NAMALWA (cell line): ENCODE data around the gene CCND1.
A peak's percentile ranks its signal among the peaks of the same experiment; 100 is the strongest.

Experiments
- DNase-seq: peaks from one replicate; pipeline ENCODE4 v3.0.0-alpha.2; 2015; ENCODE audit warnings: low spot score

The CCND1 gene

DNA sequence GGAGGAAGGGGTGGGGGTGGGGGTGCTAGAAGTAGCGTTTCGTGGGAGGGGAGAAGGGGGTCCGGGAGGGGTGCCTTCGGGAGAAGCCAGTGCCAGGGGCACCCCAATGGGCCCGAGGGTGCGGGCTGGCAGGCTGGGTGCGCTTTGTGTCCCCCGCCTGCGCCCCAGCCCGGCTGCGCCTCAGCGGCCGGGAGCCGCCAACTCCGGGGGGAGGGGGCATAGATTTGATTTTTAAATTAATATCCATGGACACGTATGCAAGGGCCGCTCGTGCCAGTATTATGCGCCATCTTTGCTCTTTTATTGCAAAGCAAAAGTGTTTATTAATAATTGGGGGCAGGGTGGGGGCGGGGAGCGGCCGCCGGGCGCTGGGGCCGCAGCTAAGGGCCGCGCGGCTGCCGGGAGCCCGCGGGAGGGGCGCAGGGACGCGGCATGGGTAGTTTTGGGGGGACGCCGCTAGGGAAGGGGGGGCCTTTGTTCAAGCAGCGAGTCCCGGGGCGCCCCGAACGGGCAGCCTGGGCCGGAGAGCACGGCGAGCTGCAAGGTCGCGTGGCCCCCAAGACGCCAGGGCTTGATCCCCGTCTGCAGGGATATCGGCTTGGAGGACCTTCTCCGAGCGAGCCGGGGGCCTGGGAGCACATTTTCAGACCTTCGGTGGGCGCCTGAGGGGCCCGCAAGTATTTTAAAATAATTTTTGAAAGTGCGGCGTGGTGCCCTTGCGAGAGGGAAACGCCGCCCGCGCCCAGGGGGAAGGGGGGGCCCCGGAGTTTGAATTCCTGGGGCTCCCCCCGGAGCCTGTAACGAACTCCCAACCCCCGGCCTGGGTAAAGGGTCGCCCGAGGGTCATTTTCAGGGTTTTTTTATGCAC is 959 bp downstream of the CCND1 start:
- no peak for DNase-seq

DNA sequence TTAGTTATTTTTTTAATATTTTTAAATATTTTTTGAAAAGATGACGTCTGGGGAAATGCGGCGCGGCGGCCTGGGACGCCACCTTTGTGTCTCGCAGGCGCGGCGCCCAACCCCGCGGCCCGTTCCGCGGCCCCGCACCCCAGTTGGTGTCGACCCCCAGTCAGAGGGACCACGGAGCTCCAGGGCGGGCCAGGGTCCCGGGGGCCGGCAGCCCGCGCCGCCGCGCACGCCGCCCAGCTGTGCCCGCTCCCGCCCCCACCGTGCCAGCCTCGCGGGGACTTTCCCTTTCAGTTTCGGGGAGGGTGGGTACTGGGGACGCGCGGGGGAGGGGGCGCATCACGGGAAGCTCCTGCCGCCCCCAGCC is 1.6 kb downstream of the CCND1 start:
- peak; percentile 47 for DNase-seq

DNA sequence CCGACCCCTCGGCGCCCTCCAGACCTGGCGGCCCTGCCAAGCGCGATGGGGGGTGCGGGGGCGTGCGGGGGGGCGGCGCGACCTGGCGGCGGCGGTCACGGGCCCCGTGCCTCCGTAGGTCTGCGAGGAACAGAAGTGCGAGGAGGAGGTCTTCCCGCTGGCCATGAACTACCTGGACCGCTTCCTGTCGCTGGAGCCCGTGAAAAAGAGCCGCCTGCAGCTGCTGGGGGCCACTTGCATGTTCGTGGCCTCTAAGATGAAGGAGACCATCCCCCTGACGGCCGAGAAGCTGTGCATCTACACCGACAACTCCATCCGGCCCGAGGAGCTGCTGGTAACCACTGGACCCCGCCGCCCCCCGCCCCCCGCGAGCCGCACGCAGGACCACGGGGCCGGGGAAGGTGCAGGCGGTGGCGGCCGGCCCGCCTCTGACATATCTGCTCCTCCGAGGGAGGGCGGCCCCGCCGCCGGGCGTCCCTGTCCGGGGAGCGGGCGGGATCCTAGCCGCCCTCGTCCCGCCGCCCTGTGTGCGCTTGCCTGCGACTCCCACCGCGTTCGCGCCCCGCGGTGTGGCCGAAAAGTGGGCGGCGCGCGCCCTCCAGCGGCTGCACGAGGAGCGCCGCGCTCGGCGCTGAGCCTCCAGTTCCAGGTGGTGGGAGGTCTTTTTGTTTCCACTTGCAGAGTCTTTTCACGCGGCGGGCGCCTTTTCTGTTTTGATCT is 2.1 kb downstream of the CCND1 start:
- peak; percentile 88 for DNase-seq

DNA sequence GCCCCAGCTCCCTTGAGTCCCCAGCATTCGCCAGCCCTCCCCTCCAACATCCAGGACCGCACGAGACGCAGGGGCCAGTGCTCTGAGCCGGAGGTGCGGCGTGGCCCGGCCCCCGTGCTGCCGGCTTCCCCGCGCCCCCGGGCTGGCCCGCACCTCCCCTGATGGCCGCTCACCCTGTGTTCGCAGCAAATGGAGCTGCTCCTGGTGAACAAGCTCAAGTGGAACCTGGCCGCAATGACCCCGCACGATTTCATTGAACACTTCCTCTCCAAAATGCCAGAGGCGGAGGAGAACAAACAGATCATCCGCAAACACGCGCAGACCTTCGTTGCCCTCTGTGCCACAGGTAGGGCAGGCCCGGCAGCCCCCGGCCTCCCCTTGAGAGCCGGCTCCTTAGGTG is 2.7 kb downstream of the CCND1 start:
- no peak for DNase-seq

DNA sequence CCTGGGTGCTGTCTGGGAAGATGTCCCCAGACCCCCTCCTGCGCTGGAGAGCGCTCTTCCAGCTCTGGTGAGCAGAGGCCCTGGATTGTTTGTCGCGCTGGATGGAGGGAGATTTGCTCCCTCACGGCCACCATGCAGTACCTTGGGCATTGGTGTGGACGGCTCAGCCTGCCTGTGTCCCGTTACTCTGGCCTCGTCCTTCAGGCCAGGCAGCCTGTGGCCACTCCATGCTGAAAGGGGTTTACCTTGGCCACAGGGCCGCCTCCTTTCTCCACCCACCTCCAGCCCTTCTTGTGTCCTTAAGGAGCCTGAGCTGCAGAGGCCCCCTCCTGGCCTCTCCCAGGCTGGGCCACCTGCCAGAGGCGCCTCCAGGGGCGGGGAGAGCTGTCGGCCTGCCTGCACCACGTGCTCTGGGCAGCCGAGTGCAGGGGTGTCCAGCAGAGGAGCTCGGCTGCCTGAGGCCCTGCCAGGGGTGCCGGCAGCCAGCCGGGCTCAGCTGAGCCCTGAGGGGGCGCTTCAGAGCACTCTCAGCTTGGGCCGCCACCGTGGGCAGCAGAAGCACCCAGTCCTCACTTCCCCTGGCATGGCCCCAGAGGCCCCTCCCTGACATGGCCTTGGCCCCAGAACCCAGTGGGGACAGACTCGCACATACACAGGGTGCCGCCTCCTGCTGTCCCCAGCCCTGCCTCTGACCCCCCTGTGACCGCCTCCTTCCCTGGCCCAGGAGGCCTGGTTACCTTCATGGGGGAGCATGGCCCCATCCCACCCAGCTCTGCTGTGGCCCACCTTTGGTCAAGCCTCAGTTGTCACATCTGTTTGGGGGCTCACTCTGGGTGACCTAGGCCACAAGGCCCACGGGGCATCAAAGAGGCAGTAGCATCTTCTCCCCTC is 3.4 kb downstream of the CCND1 start:
- no peak for DNase-seq

DNA sequence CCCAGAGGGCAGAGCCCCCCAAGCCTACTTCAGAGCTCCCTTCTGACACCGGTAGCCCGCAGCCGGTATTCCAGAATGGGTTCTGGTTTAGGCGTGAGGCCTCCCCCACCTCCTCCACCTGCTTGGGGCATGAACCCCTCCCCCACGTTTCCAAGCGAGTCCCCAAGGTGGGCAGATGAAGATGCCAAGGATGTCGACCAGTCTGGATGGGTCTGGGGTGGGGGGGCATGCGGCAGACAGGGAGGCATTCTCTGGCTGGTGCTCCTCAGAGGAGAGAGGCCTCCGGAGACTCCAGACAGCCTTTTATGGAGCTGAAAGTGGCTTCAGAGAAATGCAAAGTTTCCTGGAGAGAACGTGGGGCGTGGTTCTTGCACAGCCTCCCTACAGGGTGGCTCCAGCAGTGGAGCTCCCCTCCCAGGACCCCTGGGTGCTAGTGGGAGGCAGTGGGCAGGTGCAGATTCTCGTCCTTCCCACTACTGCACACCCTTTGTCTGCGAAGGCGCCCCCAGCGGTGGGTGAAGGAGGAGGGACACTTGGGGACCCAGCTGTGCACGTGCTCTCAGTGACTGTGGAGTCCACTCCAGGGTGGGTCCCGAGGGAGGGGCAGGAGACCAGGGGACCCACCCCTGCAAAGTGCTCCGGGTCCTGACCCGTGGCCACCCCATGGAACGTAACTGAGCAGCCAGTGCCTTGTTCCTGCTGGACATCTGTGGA is 4.2 kb downstream of the CCND1 start:
- DNase-seq = no peak

DNA sequence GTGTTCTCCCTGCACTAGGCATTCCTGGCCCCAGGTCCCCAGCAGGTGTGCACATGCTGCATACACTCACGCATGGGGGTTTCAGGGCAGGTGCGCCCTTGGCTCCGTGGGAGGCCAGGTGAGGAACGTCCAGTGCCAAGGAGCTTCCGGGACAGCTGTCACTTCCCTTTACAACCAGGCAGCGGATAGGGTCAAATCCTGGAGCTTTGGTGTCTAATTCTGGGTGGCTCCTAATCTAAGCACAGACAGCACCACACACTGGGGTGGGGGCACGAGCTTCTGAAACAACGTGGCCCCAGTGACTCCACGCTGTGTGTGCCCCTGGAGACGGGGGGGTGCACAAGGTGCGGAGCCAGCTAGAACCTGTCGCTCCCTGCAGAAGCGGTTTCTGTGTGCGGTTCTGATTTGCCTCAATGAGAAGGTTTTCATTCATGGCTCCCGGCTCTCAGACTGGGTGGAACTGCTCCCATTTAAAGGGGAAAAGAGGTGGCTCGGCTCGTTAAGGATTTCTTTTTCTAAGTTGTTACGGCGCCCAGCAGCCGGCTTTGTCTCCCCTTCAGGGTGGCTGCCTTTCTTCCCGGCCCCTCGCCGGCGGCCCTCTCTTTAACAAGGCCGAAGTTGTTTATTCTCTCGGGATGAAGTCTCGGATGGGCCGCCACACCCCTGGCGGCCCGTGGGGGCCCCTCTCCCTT is 5.0 kb downstream of the CCND1 start:
- DNase-seq = no peak

DNA sequence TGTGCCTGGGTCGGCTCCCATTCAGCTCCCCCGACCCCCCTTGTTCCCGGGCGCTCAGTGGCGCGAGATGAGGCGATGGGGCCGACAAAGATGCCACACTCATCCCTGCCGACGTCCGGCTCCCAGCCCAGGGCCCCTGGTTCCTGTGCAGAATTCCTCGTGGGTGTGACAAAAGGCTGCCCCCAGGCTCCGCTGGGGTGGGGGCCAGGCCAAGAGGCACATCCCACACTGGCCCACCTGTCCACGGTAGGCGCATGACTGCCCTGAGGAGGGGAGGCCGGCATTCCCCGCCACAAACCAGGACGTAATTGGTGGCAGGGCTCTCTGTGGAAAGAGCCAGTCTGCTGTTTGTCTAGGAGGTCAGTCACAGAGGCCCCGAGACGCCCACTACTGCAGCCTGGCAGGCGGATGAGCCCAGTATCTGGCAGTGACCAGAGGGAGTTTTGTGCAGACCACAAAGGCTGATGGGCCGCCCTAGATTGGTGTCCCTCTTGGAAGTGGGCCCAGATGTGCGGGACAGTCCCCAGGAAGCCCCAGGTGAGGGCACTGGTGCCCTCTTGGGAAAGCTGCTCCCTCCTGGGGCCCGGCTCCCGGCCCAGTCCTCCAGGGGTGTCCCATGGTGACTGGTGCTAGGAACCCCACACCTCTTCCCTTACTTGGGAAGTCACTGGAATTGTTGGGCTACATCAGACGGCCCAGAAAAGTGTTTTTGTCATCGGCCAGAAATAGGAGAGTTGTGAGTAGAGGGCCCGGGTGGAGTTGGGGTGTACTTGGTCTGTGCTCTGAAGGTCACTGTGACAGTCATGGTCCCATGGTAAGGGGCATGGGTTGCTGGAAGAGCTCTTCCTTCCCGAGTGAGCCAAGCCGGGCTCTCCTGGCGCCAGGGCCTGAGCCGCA is 5.8 kb downstream of the CCND1 start:
- no peak for DNase-seq

DNA sequence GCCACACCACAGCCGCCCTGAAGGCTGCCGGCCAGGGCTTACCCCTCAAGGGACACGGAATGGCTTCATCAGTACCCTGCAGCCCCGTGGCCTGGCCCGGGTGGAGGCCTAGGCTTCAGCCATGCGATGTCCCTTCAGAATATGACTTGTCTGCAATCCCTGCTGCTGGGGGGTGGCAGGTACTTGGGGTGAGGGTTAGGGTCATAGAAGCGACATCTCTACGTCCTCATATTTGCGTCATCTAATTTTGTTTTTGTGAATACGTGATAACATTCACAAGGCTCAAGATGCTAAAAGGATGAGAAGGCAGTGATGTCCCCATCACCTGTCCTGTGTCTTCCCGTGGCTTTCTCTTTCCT is 6.4 kb downstream of the CCND1 start:
- DNase-seq = no peak

DNA sequence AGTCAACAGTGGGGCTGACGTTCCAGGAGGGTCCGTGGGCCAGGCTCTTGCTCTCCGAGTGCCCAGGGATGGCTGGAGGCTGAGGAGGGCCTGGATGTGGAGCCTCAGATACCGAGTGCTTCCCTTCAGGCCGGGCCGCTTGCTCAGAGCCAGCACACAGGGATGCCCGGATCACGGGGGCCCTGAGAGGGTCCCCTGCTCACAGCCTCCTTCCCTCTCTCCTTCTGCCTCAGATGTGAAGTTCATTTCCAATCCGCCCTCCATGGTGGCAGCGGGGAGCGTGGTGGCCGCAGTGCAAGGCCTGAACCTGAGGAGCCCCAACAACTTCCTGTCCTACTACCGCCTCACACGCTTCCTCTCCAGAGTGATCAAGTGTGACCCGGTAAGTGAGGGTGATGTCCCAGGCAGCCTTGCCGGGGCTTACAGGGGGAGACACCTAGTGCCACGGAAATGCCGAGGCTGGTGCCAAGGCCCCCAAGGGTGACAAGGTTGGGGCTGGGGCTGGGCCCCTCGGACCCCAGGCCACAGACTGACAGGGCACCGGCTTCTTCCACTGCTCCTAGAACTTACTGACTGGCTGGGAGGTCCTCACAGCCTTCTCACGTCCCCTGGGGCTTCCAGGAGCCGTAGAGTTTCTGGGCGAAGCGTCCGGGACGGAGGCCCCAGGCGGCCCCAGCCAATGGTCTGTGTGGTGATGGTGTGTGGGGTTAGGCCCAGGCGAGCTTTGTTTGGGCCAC is 7.0 kb downstream of the CCND1 start:
- DNase-seq = no peak

DNA sequence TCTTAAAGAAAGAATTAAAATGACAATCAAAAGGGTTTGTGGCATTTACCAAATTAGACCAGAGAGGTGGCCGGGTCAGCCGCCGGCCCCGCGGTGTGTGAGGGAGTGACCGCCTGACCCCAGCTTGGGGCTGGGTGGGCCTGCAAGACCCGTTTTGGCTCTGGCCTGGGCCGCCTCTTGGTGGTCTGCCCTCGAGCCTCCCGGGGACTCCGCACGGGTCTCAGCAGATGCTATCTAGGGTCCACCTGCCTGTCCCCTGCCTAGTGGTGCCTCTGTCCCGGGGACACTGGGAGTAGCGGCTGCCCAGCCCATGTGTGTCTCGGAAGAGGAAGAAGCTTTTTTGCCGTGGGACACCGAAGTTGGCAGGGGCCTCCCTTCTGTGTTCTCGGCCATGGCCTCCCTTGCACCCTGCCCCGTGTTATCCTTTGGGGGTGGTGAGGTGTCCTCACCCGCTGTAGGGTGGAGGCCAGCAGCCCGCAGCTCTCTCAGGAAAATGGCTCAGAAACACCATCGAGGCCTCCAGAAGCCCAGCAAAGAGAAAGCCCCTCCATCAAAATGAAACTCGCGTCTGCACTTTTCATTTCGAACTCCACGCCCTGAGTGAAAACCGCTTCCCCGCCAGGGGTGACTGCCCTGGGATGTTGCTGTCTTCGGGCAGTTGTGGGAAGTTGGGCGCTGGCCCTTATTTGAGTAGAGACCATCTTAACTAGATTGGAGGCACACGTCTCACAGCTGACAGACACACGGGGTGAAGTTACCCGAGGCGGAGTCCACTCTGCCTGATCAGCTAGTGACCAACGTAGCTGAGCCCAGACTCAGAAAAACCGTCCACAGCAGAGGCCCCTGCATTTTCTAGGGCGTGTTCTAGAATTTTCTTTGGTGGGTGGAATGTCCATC is 8.0 kb downstream of the CCND1 start:
- DNase-seq = no peak

DNA sequence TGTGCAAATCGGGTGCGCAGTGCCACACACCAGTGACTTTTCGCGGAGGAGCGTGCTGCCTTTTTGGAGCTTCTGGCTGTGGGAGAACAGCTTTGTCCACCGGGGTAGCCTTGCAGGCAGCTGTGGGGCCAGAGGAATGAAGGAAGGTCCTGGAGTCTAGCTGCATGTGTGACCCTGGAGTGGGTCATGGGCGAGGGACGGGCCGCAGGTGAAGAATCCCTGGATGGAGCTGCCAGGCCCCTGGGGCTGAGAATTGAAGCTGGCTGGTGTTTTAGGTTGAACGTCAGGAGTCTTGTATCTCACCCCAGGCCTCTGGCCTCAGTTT is 8.6 kb downstream of the CCND1 start:
- no peak for DNase-seq

DNA sequence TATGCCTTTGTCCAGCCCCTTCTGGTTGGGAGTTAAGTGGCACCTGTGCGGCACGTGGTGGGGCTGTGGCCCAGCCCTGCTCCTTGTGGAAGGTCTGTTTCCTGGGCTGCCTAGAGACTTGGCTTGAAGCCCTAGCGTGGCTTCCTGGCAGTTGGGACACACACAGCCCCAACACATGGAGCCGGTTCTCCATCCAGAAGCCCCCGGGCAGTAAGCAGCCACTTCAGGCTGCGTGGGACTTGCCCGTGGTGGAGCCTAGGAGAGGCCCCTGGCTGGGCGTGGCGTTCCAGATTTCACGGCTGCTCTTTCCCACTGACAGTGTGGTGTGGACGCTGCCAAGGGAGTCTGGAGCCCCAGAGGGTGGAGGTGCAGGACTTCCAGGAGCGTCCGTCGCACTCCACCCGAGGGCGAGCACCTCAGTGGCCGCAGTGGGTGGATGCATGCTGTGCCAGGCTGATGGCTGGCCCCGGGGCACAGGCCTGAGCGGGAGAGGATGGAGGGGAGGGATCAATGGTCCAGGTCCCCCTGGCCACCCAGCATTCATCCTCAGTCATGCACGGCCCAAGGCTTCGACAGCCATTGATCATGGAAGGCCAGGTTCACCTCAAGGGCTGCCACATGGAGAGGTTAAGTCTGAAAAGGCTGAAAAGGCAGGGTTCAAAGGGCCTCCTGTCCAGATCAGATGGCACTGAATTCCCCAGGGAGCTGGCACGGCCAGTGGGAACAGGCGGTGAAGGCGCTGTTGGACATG is 9.3 kb downstream of the CCND1 start:
- no peak for DNase-seq

DNA sequence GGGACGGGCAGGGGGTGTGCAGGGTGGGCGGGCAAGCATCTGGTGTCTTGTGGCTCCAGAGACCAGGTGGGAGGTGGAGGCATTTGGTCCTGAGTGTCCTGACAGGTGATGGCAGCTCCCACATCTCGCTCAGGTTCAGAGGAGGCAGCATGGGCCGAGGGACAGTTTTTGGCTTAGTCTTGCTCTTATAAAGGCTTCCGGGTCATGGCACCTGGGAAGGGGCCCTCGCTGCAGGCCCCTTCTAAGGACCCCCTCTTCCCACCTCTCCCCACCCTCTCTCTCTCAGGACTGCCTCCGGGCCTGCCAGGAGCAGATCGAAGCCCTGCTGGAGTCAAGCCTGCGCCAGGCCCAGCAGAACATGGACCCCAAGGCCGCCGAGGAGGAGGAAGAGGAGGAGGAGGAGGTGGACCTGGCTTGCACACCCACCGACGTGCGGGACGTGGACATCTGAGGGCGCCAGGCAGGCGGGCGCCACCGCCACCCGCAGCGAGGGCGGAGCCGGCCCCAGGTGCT is 9.9 kb downstream of the CCND1 start:
- no peak for DNase-seq

DNA sequence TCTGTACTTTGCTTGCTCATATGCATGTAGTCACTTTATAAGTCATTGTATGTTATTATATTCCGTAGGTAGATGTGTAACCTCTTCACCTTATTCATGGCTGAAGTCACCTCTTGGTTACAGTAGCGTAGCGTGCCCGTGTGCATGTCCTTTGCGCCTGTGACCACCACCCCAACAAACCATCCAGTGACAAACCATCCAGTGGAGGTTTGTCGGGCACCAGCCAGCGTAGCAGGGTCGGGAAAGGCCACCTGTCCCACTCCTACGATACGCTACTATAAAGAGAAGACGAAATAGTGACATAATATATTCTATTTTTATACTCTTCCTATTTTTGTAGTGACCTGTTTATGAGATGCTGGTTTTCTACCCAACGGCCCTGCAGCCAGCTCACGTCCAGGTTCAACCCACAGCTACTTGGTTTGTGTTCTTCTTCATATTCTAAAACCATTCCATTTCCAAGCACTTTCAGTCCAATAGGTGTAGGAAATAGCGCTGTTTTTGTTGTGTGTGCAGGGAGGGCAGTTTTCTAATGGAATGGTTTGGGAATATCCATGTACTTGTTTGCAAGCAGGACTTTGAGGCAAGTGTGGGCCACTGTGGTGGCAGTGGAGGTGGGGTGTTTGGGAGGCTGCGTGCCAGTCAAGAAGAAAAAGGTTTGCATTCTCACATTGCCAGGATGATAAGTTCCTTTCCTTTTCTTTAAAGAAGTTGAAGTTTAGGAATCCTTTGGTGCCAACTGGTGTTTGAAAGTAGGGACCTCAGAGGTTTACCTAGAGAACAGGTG is 11.1 kb downstream of the CCND1 start:
- no peak for DNase-seq

DNA sequence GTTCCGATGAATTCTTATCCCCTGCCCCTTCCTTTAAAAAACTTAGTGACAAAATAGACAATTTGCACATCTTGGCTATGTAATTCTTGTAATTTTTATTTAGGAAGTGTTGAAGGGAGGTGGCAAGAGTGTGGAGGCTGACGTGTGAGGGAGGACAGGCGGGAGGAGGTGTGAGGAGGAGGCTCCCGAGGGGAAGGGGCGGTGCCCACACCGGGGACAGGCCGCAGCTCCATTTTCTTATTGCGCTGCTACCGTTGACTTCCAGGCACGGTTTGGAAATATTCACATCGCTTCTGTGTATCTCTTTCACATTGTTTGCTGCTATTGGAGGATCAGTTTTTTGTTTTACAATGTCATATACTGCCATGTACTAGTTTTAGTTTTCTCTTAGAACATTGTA is 12.0 kb downstream of the CCND1 start:
- no peak for DNase-seq

DNA sequence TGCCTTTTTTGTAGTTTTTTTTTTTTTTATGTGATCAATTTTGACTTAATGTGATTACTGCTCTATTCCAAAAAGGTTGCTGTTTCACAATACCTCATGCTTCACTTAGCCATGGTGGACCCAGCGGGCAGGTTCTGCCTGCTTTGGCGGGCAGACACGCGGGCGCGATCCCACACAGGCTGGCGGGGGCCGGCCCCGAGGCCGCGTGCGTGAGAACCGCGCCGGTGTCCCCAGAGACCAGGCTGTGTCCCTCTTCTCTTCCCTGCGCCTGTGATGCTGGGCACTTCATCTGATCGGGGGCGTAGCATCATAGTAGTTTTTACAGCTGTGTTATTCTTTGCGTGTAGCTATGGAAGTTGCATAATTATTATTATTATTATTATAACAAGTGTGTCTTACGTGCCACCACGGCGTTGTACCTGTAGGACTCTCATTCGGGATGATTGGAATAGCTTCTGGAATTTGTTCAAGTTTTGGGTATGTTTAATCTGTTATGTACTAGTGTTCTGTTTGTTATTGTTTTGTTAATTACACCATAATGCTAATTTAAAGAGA is 12.5 kb downstream of the CCND1 start:
- no peak for DNase-seq
